MM.1S (cell line): ENCODE data around the gene FAM200B.

ENCODE experiments used
- DNase-seq: peaks from one replicate; pipeline ENCODE4 v3.0.0-alpha.2; 2015
- H2AFZ ChIP-seq: fragments of 300-600 bp; sonication (generic); 2 replicates; pipeline ENCODE4 v1.6.0; 2016; ENCODE audit warnings: antibody characterized with exemption, low read length
- H3F3A ChIP-seq: fragments of 300-600 bp; sonication (generic); 2 replicates; pipeline ENCODE4 v1.6.1; 2016; ENCODE audit warnings: mild to moderate bottlenecking, antibody characterized with exemption, low read length, moderate library complexity, mixed read lengths; ENCODE audit not compliant: insufficient read depth
- H3K27ac ChIP-seq: fragments of 300-600 bp; sonication (generic); 2 replicates; pipeline ENCODE4 v1.5.1; 2016; ENCODE audit warnings: mild to moderate bottlenecking, low read length
- H3K27me3 ChIP-seq: fragments of 300-600 bp; sonication (generic); replicated peaks from 2 replicates; pipeline ENCODE4 v1.6.0; 2016; ENCODE audit warnings: low read length; ENCODE audit not compliant: insufficient read depth
- H3K36me3 ChIP-seq: fragments of 300-600 bp; sonication (generic); replicated peaks from 2 replicates; pipeline ENCODE4 v1.6.1; 2016; ENCODE audit warnings: mild to moderate bottlenecking, low read length, mixed read lengths; ENCODE audit not compliant: insufficient read depth
- H3K4me1 ChIP-seq: fragments of 300-600 bp; sonication (generic); 2 replicates; pipeline ENCODE4 v1.6.1; 2016; ENCODE audit warnings: low read length, mixed read lengths
- H3K4me2 ChIP-seq: fragments of 300-600 bp; sonication (generic); 2 replicates; pipeline ENCODE4 v1.6.0; 2016; ENCODE audit warnings: low read depth, low read length
- H3K4me3 ChIP-seq: fragments of 300-600 bp; sonication (generic); 2 replicates; pipeline ENCODE4 v1.5.1; 2016; ENCODE audit warnings: low read length, mixed read lengths
- H3K79me2 ChIP-seq: fragments of 300-600 bp; sonication (generic); 2 replicates; pipeline ENCODE4 v1.6.1; 2016; ENCODE audit warnings: mixed run types, low read length, mixed read lengths
- H3K9ac ChIP-seq: fragments of 300-600 bp; sonication (generic); 2 replicates; pipeline ENCODE4 v1.6.1; 2016; ENCODE audit warnings: low read length, mixed read lengths
- H3K9me2 ChIP-seq: fragments of 300-600 bp; sonication (generic); replicated peaks from 2 replicates; pipeline ENCODE4 v1.6.1; 2016; ENCODE audit warnings: mild to moderate bottlenecking, low read length, mixed read lengths; ENCODE audit not compliant: insufficient read depth
- H3K9me3 ChIP-seq: fragments of 300-600 bp; sonication (generic); replicated peaks from 2 replicates; pipeline ENCODE4 v1.6.1; 2016; ENCODE audit warnings: mild to moderate bottlenecking, low read length, mixed read lengths; ENCODE audit not compliant: insufficient read depth
- H4K20me1 ChIP-seq: fragments of 300-600 bp; sonication (generic); 2 replicates; pipeline ENCODE4 v1.6.1; 2016; ENCODE audit warnings: mild to moderate bottlenecking, low read length, moderate library complexity, mixed read lengths; ENCODE audit not compliant: insufficient read depth
- CTCF ChIP-seq: fragments of 300-600 bp; sonication (generic); IDR thresholded peaks from 2 replicates; pipeline ENCODE4 v1.5.1; 2016; ENCODE audit warnings: antibody characterized with exemption, low read length, mixed read lengths
- EZH2 ChIP-seq: fragments of 300-600 bp; sonication (generic); optimal IDR thresholded peaks from 2 replicates; pipeline ENCODE3; 2017; ENCODE audit warnings: low read depth, mild to moderate bottlenecking, antibody characterized with exemption, low read length, mixed read lengths
- EZH2phosphoT487 ChIP-seq: fragments of 300-600 bp; sonication (generic); IDR thresholded peaks from 2 replicates; pipeline ENCODE4 v1.6.1; 2018; ENCODE audit warnings: antibody characterized with exemption, low read length

The FAM200B gene

GRCh38 chr4:15683143-15683495 lies 1.5 kb downstream of the FAM200B start:
- no peak overlapping the region for H3K9ac ChIP-seq
- no peak for DNase-seq
- no peak overlapping the region for H3K4me2 ChIP-seq
- no peaks in the 10 kb centered on the region for H3K27me3 ChIP-seq
- H3K4me3 ChIP-seq: no peak overlapping the region
- peaks cover 6% of the 10 kb centered on the region; the same call in 1 of the 2 replicates for H3K4me1 ChIP-seq
- no peaks in the 10 kb centered on the region for H4K20me1 ChIP-seq
- no peak for TF ChIP-seq EZH2phosphoT487
- no peak for TF ChIP-seq CTCF
- no peak for TF ChIP-seq EZH2
- no peaks in the 10 kb centered on the region for H3K9me2 ChIP-seq
- no peak overlapping the region for H2AFZ ChIP-seq
- peaks cover 5% of the 10 kb centered on the region for H3F3A ChIP-seq
- no peak overlapping the region for H3K27ac ChIP-seq
- H3K9me3 ChIP-seq: no peaks in the 10 kb centered on the region
- no peaks in the 10 kb centered on the region; the same call in 1 of the 2 replicates for H3K36me3 ChIP-seq
- H3K79me2 ChIP-seq: peaks cover 24% of the 10 kb centered on the region

GRCh38 chr4:15684498-15684897 lies 2.9 kb downstream of the FAM200B start:
- no peaks in the 10 kb centered on the region for H4K20me1 ChIP-seq
- H3K79me2 ChIP-seq: peaks cover 20% of the 10 kb centered on the region
- no peaks in the 10 kb centered on the region for H3K27me3 ChIP-seq
- H3K9ac ChIP-seq: no peak overlapping the region
- DNase-seq: no peak
- H3F3A ChIP-seq: peaks cover 5% of the 10 kb centered on the region
- H2AFZ ChIP-seq: no peak overlapping the region
- H3K4me3 ChIP-seq: no peak overlapping the region
- TF ChIP-seq CTCF (no peak), EZH2phosphoT487 (no peak), EZH2 (no peak)
- no peak overlapping the region for H3K4me2 ChIP-seq
- peaks cover 6% of the 10 kb centered on the region; the same call in 1 of the 2 replicates for H3K4me1 ChIP-seq
- H3K27ac ChIP-seq: no peak overlapping the region
- no peaks in the 10 kb centered on the region; the same call in 1 of the 2 replicates for H3K36me3 ChIP-seq
- no peaks in the 10 kb centered on the region for H3K9me3 ChIP-seq
- H3K9me2 ChIP-seq: no peaks in the 10 kb centered on the region

- H4K20me1 ChIP-seq: no peaks in the 10 kb centered on the region
- no peaks in the 10 kb centered on the region for H3K4me1 ChIP-seq
- TF ChIP-seq EZH2phosphoT487 (no peak), CTCF (no peak), EZH2 (no peak)
- H3K79me2 ChIP-seq: 0 out of 2 replicates have a peak, but pooled peaks cover 5% of the 10 kb centered on the region
- H3K27me3 ChIP-seq: no peaks in the 10 kb centered on the region
- no peaks in the 10 kb centered on the region for H3K9me2 ChIP-seq
- no peaks in the 10 kb centered on the region for H3F3A ChIP-seq
- no peak overlapping the region for H2AFZ ChIP-seq
- H3K9ac ChIP-seq: no peak overlapping the region
- H3K4me2 ChIP-seq: no peak overlapping the region
- H3K36me3 ChIP-seq: no peaks in the 10 kb centered on the region; the same call in 1 of the 2 replicates
- DNase-seq: no peak
- H3K9me3 ChIP-seq: no peaks in the 10 kb centered on the region
- no peak overlapping the region for H3K27ac ChIP-seq
- no peak overlapping the region for H3K4me3 ChIP-seq
Observed at GRCh38 chr4:15688051-15688450, 6.4 kb downstream of the FAM200B start.
